ENCODE data around the gene FARP1. TPM values are rescaled to one million over a fixed set of nuclear protein-coding genes. Genes with fewer than 3 reads are reported as not detected.

The FARP1 gene
- polyA plus RNA-seq, 1 of the 3 experiments (the other 2 are of a cell fraction), result 12.0 TPM

DNA sequence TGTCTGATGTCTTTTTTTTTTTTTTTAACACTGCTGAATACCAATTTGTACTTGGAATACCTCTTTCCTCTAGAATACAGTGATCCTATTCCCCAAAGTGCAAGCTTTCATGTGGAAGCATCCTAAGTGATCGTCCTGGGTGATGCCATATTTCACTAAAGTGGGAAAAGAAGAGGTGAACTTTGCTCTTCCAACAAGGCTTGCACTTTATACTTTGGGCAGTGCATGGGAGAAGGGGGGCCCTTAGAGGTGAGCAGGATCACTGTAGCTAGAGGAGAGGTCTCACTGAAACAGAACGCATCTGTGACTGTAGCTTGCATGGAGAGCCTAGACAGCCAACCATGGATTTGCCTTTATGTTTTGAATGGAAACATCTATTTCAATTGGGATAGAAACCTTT lies 260.2 kb downstream of the FARP1 start:
- Histone ChIP-seq H3K4me2 (no peak overlapping the region), H3K9me2 (no peaks in the 10 kb centered on the region), H3K79me2 (ENCODE audit: insufficient read depth) (no peaks in the 10 kb centered on the region), H3K9me3 (no peaks in the 10 kb centered on the region), H3K9ac (no peak overlapping the region), H3K36me3 (replicated peaks in 1 of 2; ENCODE audit: control insufficient read depth in 1 of 2, insufficient read depth in 2 of 2, low read length in 1 of 2) (peaks cover 5 to 8% of the 10 kb centered on the region in 2 experiments), H3K4me3 (ENCODE audit: low read depth in 2 of 2, low read length in 1 of 2) (no peak overlapping the region), H3K27ac (ENCODE audit: low read depth in 2 of 2, low read length in 1 of 2) (no peak overlapping the region), H3F3A (replicated peaks; ENCODE audit: insufficient read depth) (peaks cover 4% of the 10 kb centered on the region), H4K20me1 (ENCODE audit: insufficient read depth) (no peaks in the 10 kb centered on the region), H2AFZ (ENCODE audit: low read depth) (no peak overlapping the region), H3K27me3 (ENCODE audit: insufficient read depth) (no peaks in the 10 kb centered on the region), H3K4me1 (ENCODE audit: control insufficient read depth in 1 of 2, insufficient read depth in 2 of 2, low read depth in 1 of 2, low read length in 1 of 2) (peaks cover 6 to 13% of the 10 kb centered on the region in 2 experiments; a peak in 3 of 4 replicates)
- CTCF ChIA-PET, result interaction anchor here (0.8 to 1.2 kb wide), 5 partner anchors 19 to 270 kb away, joined by 3 to 5 read pairs (median 3); no protein-coding TSS in a partner anchor
- POLR2A ChIA-PET, result no interaction called here
- TF ChIP-seq, protein P1, sequence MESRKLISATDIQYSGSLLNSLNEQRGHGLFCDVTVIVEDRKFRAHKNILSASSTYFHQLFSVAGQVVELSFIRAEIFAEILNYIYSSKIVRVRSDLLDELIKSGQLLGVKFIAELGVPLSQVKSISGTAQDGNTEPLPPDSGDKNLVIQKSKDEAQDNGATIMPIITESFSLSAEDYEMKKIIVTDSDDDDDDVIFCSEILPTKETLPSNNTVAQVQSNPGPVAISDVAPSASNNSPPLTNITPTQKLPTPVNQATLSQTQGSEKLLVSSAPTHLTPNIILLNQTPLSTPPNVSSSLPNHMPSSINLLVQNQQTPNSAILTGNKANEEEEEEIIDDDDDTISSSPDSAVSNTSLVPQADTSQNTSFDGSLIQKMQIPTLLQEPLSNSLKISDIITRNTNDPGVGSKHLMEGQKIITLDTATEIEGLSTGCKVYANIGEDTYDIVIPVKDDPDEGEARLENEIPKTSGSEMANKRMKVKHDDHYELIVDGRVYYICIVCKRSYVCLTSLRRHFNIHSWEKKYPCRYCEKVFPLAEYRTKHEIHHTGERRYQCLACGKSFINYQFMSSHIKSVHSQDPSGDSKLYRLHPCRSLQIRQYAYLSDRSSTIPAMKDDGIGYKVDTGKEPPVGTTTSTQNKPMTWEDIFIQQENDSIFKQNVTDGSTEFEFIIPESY (IDR thresholded peaks at IDR 0.05; ENCODE audit: borderline replicate concordance, low read depth), result no peak
- TF ChIP-seq TEAD4 (IDR thresholded peaks at IDR 0.05; ENCODE audit: borderline replicate concordance, insufficient read depth) (no peak), SIN3A (IDR thresholded peaks at IDR 0.05; ENCODE audit: borderline replicate concordance, low read depth, low read length) (no peak), RXRA (IDR thresholded peaks at IDR 0.05; ENCODE audit: borderline replicate concordance, low read depth) (no peak), RFX5 (IDR thresholded peaks at IDR 0.05; ENCODE audit: low read length) (no peak), POLR2AphosphoS5 (IDR thresholded peaks at IDR 0.05; ENCODE audit: low read depth, low read length) (no peak), TAF1 (IDR thresholded peaks at IDR 0.05; ENCODE audit: borderline replicate concordance, low read depth, low read length) (no peak), EP300 (IDR thresholded peaks at IDR 0.05; ENCODE audit: borderline replicate concordance in 1 of 2, low read depth in 1 of 2, low read length in 1 of 2) (no peak), ELF1 (IDR thresholded peaks at IDR 0.05) (no peak), GABPA (IDR thresholded peaks at IDR 0.05; ENCODE audit: low read depth) (no peak), MXI1 (IDR thresholded peaks at IDR 0.05; ENCODE audit: low read depth, low read length) (no peak), JUND (IDR thresholded peaks at IDR 0.05) (no peak), TCF12 (IDR thresholded peaks at IDR 0.05) (no peak), FOXJ3 (CRISPR knock-in tag; IDR thresholded peaks at IDR 0.05) (no peak), GATA2 (CRISPR knock-in tag; IDR thresholded peaks at IDR 0.05) (no peak)
- TF ChIP-seq, protein P2, sequence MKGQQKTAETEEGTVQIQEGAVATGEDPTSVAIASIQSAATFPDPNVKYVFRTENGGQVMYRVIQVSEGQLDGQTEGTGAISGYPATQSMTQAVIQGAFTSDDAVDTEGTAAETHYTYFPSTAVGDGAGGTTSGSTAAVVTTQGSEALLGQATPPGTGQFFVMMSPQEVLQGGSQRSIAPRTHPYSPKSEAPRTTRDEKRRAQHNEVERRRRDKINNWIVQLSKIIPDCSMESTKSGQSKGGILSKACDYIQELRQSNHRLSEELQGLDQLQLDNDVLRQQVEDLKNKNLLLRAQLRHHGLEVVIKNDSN (IDR thresholded peaks at IDR 0.05; ENCODE audit: borderline replicate concordance, low read depth), result no peak
- TF ChIP-seq, protein P3, sequence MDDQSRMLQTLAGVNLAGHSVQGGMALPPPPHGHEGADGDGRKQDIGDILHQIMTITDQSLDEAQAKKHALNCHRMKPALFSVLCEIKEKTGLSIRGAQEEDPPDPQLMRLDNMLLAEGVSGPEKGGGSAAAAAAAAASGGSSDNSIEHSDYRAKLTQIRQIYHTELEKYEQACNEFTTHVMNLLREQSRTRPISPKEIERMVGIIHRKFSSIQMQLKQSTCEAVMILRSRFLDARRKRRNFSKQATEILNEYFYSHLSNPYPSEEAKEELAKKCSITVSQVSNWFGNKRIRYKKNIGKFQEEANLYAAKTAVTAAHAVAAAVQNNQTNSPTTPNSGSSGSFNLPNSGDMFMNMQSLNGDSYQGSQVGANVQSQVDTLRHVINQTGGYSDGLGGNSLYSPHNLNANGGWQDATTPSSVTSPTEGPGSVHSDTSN (IDR thresholded peaks at IDR 0.05), result no peak
- TF ChIP-seq, protein P4, sequence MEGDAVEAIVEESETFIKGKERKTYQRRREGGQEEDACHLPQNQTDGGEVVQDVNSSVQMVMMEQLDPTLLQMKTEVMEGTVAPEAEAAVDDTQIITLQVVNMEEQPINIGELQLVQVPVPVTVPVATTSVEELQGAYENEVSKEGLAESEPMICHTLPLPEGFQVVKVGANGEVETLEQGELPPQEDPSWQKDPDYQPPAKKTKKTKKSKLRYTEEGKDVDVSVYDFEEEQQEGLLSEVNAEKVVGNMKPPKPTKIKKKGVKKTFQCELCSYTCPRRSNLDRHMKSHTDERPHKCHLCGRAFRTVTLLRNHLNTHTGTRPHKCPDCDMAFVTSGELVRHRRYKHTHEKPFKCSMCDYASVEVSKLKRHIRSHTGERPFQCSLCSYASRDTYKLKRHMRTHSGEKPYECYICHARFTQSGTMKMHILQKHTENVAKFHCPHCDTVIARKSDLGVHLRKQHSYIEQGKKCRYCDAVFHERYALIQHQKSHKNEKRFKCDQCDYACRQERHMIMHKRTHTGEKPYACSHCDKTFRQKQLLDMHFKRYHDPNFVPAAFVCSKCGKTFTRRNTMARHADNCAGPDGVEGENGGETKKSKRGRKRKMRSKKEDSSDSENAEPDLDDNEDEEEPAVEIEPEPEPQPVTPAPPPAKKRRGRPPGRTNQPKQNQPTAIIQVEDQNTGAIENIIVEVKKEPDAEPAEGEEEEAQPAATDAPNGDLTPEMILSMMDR (IDR thresholded peaks at IDR 0.05), result no peak
- TF ChIP-seq, protein P5, sequence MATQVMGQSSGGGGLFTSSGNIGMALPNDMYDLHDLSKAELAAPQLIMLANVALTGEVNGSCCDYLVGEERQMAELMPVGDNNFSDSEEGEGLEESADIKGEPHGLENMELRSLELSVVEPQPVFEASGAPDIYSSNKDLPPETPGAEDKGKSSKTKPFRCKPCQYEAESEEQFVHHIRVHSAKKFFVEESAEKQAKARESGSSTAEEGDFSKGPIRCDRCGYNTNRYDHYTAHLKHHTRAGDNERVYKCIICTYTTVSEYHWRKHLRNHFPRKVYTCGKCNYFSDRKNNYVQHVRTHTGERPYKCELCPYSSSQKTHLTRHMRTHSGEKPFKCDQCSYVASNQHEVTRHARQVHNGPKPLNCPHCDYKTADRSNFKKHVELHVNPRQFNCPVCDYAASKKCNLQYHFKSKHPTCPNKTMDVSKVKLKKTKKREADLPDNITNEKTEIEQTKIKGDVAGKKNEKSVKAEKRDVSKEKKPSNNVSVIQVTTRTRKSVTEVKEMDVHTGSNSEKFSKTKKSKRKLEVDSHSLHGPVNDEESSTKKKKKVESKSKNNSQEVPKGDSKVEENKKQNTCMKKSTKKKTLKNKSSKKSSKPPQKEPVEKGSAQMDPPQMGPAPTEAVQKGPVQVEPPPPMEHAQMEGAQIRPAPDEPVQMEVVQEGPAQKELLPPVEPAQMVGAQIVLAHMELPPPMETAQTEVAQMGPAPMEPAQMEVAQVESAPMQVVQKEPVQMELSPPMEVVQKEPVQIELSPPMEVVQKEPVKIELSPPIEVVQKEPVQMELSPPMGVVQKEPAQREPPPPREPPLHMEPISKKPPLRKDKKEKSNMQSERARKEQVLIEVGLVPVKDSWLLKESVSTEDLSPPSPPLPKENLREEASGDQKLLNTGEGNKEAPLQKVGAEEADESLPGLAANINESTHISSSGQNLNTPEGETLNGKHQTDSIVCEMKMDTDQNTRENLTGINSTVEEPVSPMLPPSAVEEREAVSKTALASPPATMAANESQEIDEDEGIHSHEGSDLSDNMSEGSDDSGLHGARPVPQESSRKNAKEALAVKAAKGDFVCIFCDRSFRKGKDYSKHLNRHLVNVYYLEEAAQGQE (IDR thresholded peaks at IDR 0.05; ENCODE audit: low read depth, low read length), result no peak
- 93% methylated on average over 2 of the region's 2 CpGs for WGBS (ENCODE audit: low lambda C conversion rate)
- no peak for DNase-seq
